HG03442 (cell line): ENCODE data around the gene LDLRAD2.

Experiments
- ATAC-seq: cut with Tn5 transposase; IDR thresholded peaks from one replicate; pipeline ENCODE4 v1.9.1; 2021; ENCODE audit warnings: mild to moderate bottlenecking, moderate library complexity; ENCODE audit not compliant: unreplicated experiment

The LDLRAD2 gene

GRCh38 chr1:21857840-21858670 is 46.0 kb downstream of the LDLRAD2 start:
- no peak for ATAC-seq

GRCh38 chr1:21859669-21860179 is 47.7 kb downstream of the LDLRAD2 start:
- no peak for ATAC-seq

- ATAC-seq: no peak
Measured at GRCh38 chr1:21860971-21861370, 48.9 kb downstream of the LDLRAD2 start.

GRCh38 chr1:21861602-21862429 is 49.8 kb downstream of the LDLRAD2 start:
- no peak for ATAC-seq

- no peak for ATAC-seq
Measured at GRCh38 chr1:21863981-21864380, 51.9 kb downstream of the LDLRAD2 start.

GRCh38 chr1:21864730-21865129 is 52.7 kb downstream of the LDLRAD2 start:
- no peak for ATAC-seq

GRCh38 chr1:21865609-21865942 is 53.5 kb downstream of the LDLRAD2 start:
- no peak for ATAC-seq

GRCh38 chr1:21865943-21866706 is 54.1 kb downstream of the LDLRAD2 start:
- no peak for ATAC-seq

- ATAC-seq: no peak
Measured at GRCh38 chr1:21866707-21867043, 54.6 kb downstream of the LDLRAD2 start.

GRCh38 chr1:21867451-21867996 is 55.5 kb downstream of the LDLRAD2 start:
- no peak for ATAC-seq

- no peak for ATAC-seq
Measured at GRCh38 chr1:21868482-21868881, 56.4 kb downstream of the LDLRAD2 start.

- ATAC-seq: no peak
Measured at GRCh38 chr1:21868941-21869454, 56.9 kb downstream of the LDLRAD2 start.

- no peak for ATAC-seq
Measured at GRCh38 chr1:21869620-21870121, 57.6 kb downstream of the LDLRAD2 start.

GRCh38 chr1:21870611-21871010 is 58.5 kb downstream of the LDLRAD2 start:
- ATAC-seq: no peak

- no peak for ATAC-seq
Measured at GRCh38 chr1:21871943-21872342, 59.9 kb downstream of the LDLRAD2 start.

- ATAC-seq: no peak
Measured at GRCh38 chr1:21872445-21873079, 60.5 kb downstream of the LDLRAD2 start.

- no peak for ATAC-seq
Measured at GRCh38 chr1:21873174-21873573, 61.1 kb downstream of the LDLRAD2 start.

GRCh38 chr1:21873761-21874160 is 61.7 kb downstream of the LDLRAD2 start:
- ATAC-seq: no peak

GRCh38 chr1:21874328-21874727 is 62.3 kb downstream of the LDLRAD2 start:
- no peak for ATAC-seq
